GM12878 (cell line): ENCODE measurements around the gene OR52E1. TPM values are rescaled to one million over a fixed set of nuclear protein-coding genes. Genes with fewer than 3 reads are reported as not detected.

Experiments used
- ESRRA ChIP-seq: IDR thresholded peaks from 2 replicates; pipeline ENCODE4 v1.6.1; 2012; ENCODE audit warnings: mild to moderate bottlenecking, low read length, improper control_type of control experiment
- JUND ChIP-seq: IDR thresholded peaks from 2 replicates; pipeline ENCODE4 v1.6.1; 2012; ENCODE audit warnings: low read depth, mild to moderate bottlenecking, low read length, improper control_type of control experiment, moderate library complexity
- MXI1 ChIP-seq: fragments of 150-350 bp; IDR thresholded peaks from 2 replicates; pipeline ENCODE4 v1.6.1; 2011; ENCODE audit warnings: low read depth, mild to moderate bottlenecking, inconsistent platforms, low read length, improper control_type of control experiment
- MYC ChIP-seq: IDR thresholded peaks from 2 replicates; pipeline ENCODE4 v1.6.1; 2011; ENCODE audit warnings: mild to moderate bottlenecking, low read length, moderate library complexity, inconsistent platforms; ENCODE audit not compliant: insufficient read depth, insufficient replicate concordance, insufficient read length, severe bottlenecking
- TCF3 ChIP-seq: IDR thresholded peaks from 2 replicates; pipeline ENCODE4 v1.6.1; 2012; ENCODE audit warnings: low read depth, mild to moderate bottlenecking, low read length, borderline replicate concordance; ENCODE audit not compliant: insufficient read depth
- polyA plus RNA-seq, 11 experiments: library from polyadenylated mRNA; depleted of rRNA in 4 of 11; unstranded in 6 of 11; stranded (reverse) in 5 of 11; fragments of >200 nt; fragmentation: Nextera tagmentation in 4 of 11; fragmentation: Illumina TruSeq in 1 of 11; extraction: Ambion mirVana in 4 of 11; extraction: Trizol in 1 of 11; gene quantifications; 1 replicate in 1 of 11; 2 replicates in 10 of 11; pipeline versions ENCODE4 v1.2.1 to v1.2.3, GENCODE V29; 2011 to 2016; ENCODE audit warnings: inconsistent platforms in 2 of 11, missing spikeins in 2 of 11, low read depth in 1 of 11
- total RNA-seq, 4 experiments: library from RNA; depleted of rRNA in 3 of 4; stranded (reverse); fragments of >200 nt in 3 of 4; fragmentation: Illumina TruSeq in 1 of 4; extraction: Trizol in 1 of 4; gene quantifications; 2 replicates each; pipeline versions ENCODE4 v1.2.1 to v1.2.3, GENCODE V29; 2013 to 2021
- TF ChIP-seq, protein P1 (sequence below): fragments of 450-650 bp; IDR thresholded peaks from 2 replicates; pipeline ENCODE4 v1.6.1; 2017; ENCODE audit warnings: mild to moderate bottlenecking, low read depth, inconsistent platforms; ENCODE audit not compliant: poor library complexity, severe bottlenecking
- TF ChIP-seq, protein P2 (sequence below): fragments of 450-650 bp; IDR thresholded peaks from 2 replicates; pipeline ENCODE4 v1.6.1; 2017; ENCODE audit warnings: borderline replicate concordance
- TF ChIP-seq, protein P3 (sequence below): fragments of 450-650 bp; IDR thresholded peaks from 2 replicates; pipeline ENCODE4 v1.6.1; 2017; ENCODE audit warnings: mild to moderate bottlenecking

Gene OR52E1
- total and polyA plus RNA-seq, 10 of the 15 experiments (the other 5 are each of a cell fraction or from before 2014, with no cell fraction given) = not detected

DNA sequence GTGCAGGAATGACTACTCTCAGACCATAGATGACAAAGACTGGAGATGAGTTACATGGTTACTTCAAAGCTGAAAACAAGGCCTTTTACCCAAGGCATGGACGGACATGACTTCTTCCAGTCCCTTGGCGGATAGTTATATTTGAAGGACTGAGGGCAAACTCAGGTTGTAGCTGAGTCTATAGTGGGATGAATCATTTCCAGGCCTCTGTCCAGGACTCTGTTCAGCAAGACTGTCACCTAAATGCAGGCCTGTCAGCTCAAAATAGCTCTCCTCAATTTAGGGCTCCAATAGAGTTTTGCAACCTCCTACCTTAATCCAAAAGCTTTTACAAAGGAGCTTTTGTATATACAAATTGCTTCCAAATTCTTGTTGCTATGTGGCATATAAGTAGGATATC is 47.4 kb upstream of the OR52E1 start (continued):
- TF ChIP-seq, protein P1, sequence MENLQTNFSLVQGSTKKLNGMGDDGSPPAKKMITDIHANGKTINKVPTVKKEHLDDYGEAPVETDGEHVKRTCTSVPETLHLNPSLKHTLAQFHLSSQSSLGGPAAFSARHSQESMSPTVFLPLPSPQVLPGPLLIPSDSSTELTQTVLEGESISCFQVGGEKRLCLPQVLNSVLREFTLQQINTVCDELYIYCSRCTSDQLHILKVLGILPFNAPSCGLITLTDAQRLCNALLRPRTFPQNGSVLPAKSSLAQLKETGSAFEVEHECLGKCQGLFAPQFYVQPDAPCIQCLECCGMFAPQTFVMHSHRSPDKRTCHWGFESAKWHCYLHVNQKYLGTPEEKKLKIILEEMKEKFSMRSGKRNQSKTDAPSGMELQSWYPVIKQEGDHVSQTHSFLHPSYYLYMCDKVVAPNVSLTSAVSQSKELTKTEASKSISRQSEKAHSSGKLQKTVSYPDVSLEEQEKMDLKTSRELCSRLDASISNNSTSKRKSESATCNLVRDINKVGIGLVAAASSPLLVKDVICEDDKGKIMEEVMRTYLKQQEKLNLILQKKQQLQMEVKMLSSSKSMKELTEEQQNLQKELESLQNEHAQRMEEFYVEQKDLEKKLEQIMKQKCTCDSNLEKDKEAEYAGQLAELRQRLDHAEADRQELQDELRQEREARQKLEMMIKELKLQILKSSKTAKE = no peak
- TF ChIP-seq TCF3 (no peak), MXI1 (no peak), MYC (no peak), JUND (no peak), ESRRA (no peak)
- TF ChIP-seq, protein P2, sequence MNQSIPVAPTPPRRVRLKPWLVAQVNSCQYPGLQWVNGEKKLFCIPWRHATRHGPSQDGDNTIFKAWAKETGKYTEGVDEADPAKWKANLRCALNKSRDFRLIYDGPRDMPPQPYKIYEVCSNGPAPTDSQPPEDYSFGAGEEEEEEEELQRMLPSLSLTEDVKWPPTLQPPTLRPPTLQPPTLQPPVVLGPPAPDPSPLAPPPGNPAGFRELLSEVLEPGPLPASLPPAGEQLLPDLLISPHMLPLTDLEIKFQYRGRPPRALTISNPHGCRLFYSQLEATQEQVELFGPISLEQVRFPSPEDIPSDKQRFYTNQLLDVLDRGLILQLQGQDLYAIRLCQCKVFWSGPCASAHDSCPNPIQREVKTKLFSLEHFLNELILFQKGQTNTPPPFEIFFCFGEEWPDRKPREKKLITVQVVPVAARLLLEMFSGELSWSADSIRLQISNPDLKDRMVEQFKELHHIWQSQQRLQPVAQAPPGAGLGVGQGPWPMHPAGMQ = no peak
- TF ChIP-seq, protein P3, sequence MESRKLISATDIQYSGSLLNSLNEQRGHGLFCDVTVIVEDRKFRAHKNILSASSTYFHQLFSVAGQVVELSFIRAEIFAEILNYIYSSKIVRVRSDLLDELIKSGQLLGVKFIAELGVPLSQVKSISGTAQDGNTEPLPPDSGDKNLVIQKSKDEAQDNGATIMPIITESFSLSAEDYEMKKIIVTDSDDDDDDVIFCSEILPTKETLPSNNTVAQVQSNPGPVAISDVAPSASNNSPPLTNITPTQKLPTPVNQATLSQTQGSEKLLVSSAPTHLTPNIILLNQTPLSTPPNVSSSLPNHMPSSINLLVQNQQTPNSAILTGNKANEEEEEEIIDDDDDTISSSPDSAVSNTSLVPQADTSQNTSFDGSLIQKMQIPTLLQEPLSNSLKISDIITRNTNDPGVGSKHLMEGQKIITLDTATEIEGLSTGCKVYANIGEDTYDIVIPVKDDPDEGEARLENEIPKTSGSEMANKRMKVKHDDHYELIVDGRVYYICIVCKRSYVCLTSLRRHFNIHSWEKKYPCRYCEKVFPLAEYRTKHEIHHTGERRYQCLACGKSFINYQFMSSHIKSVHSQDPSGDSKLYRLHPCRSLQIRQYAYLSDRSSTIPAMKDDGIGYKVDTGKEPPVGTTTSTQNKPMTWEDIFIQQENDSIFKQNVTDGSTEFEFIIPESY = no peak
